Esophagus muscularis mucosa (tissue), 4 donors: ENCODE data around the gene TEDC1. TPM values are rescaled to one million over a fixed set of nuclear protein-coding genes. Genes with fewer than 3 reads are reported as not detected.

Experiments used
- DNase-seq: peaks from one replicate; pipeline ENCODE4 v3.0.0-alpha.2; 2017; ENCODE audit errors: extremely low spot score
- H3K27ac ChIP-seq, 4 donors: fragments of 200-600 bp; sonication (generic); replicated peaks in 1 of 4; 1 replicate in 3 of 4; 2 replicates in 1 of 4; pipeline ENCODE4 v1.5.1; 2016 to 2019; ENCODE audit warnings: mild to moderate bottlenecking in 1 of 4
- H3K27me3 ChIP-seq, 4 donors: fragments of 200-600 bp; sonication (generic); one replicate each; pipeline versions ENCODE4 v1.5.1 to v1.6.0; 2016 to 2019
- H3K36me3 ChIP-seq, 4 donors: fragments of 200-600 bp; sonication (generic); one replicate each; pipeline ENCODE4 v1.5.1; 2016 to 2019
- H3K4me1 ChIP-seq, 4 donors: fragments of 200-600 bp; sonication (generic); one replicate each; pipeline ENCODE4 v1.5.1; 2016 to 2019
- H3K4me3 ChIP-seq, 4 donors: fragments of 200-600 bp; sonication (generic); 1 replicate in 2 of 4; 2 replicates in 2 of 4; pipeline ENCODE4 v1.5.1; 2016 to 2019; ENCODE audit warnings: mild to moderate bottlenecking in 4 of 4, moderate library complexity in 1 of 4
- H3K9me3 ChIP-seq, 4 donors: fragments of 200-600 bp; sonication (generic); 1 replicate in 3 of 4; 2 replicates in 1 of 4; pipeline ENCODE4 v1.5.1; 2016 to 2019
- EP300 ChIP-seq: sonication (generic); formaldehyde crosslinking; IDR thresholded peaks from one replicate; pipeline ENCODE4 v1.6.1; 2017; ENCODE audit warnings: antibody characterized with exemption
- POLR2A ChIP-seq: fragments of 450-650 bp; IDR thresholded peaks from one replicate; pipeline ENCODE4 v1.6.1; 2017; ENCODE audit warnings: antibody characterized with exemption, moderate library complexity, mild to moderate bottlenecking, low read depth
- POLR2AphosphoS5 ChIP-seq, 2 donors: sonication (generic); formaldehyde crosslinking; IDR thresholded peaks; one replicate each; pipeline ENCODE4 v1.6.1; 2017; ENCODE audit warnings: antibody characterized with exemption in 2 of 2
- WGBS: methylation state at CpG from one replicate; pipeline ENCODE4 v1.1.5; 2018; 5-methylcytosine and 5-hydroxymethylcytosine counted together
- intact Hi-C: fragments of 100-400 bp; cut with DNase I; formaldehyde crosslinking; loops from one replicate; pipeline ENCODE4 v1.15.1; 2023
- total RNA-seq, 4 donors: library from RNA; depleted of rRNA; stranded (reverse); fragments of >200 nt; gene quantifications; one replicate each; pipeline versions ENCODE4 v1.1.0 to v1.2.1, GENCODE V29; 2016
- TF ChIP-seq, protein P1 (sequence below), 3 experiments: fragments of 200-600 bp in 2 of 3; fragments of 450-650 bp in 1 of 3; sonication (generic) in 2 of 3; IDR thresholded peaks; one replicate each; pipeline ENCODE4 v1.5.1; 2017 to 2019; ENCODE audit warnings: antibody characterized with exemption in 3 of 3, mild to moderate bottlenecking in 2 of 3, moderate library complexity in 1 of 3

TEDC1 gene
- total RNA-seq, 4 donors from 2014 or later: 3.8 to 6.6 (median 4.7) TPM

DNA sequence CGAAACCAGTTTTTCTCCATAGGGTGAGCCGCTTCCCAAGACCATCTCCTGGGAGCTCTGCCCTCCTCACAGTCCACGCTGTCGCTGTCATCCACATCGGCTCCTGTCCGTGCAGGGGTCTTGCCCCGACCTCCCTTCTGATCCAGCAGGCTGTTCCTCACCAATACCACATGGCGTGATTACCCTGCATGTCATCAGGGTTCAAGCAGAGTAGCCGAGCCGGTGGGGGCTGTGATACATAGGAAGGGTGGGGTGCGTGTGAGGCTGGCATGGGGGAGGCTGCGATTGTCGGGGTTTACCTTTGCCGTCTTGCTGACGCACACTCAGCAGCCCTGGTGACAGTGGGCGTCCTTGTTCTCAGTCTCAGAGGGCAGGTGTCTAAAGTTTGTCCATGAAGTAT is 17.0 kb downstream of the TEDC1 start:
- H3K27me3 ChIP-seq: peaks cover 0 to 52% (median 2%) of the 10 kb centered on the region in 4 donors
- WGBS: 78% methylated on average over 16 of the region's 16 CpGs
- no peak for DNase-seq
- H3K27ac ChIP-seq: no peak overlapping the region
- TF ChIP-seq POLR2A: no peak
- TF ChIP-seq, protein P1, sequence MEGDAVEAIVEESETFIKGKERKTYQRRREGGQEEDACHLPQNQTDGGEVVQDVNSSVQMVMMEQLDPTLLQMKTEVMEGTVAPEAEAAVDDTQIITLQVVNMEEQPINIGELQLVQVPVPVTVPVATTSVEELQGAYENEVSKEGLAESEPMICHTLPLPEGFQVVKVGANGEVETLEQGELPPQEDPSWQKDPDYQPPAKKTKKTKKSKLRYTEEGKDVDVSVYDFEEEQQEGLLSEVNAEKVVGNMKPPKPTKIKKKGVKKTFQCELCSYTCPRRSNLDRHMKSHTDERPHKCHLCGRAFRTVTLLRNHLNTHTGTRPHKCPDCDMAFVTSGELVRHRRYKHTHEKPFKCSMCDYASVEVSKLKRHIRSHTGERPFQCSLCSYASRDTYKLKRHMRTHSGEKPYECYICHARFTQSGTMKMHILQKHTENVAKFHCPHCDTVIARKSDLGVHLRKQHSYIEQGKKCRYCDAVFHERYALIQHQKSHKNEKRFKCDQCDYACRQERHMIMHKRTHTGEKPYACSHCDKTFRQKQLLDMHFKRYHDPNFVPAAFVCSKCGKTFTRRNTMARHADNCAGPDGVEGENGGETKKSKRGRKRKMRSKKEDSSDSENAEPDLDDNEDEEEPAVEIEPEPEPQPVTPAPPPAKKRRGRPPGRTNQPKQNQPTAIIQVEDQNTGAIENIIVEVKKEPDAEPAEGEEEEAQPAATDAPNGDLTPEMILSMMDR (IDR thresholded peaks at IDR 0.05): no peak
- no peak for TF ChIP-seq POLR2AphosphoS5 (IDR thresholded peaks at IDR 0.05)
- intact Hi-C loops: no loop called here
- no peaks in the 10 kb centered on the region for H3K9me3 ChIP-seq
- no peaks in the 10 kb centered on the region for H3K36me3 ChIP-seq
- no peak overlapping the region for H3K4me3 ChIP-seq
- H3K4me1 ChIP-seq: no peaks in the 10 kb centered on the region

DNA sequence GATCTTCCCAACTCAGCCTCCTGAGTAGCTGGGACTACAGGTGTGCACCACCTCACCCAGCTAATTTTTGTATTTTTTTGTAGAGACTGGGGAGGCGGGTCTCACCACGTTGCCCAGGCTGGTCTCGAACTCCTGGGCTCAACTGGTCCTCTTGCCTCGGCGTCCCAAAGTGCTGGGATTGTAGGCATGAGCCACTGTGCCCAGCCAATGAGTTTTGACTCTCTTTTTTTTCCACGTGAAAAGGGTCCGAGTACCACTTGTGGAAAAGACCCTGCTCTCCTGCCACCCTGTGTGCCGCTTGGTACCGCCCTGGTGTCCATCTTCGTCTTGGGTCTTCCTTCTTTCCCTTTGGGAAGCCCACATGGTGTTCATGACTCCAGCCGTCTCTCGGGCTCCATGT is 17.6 kb downstream of the TEDC1 start:
- no peak overlapping the region for H3K4me3 ChIP-seq
- no peak for DNase-seq
- no peaks in the 10 kb centered on the region for H3K4me1 ChIP-seq
- H3K27me3 ChIP-seq: peaks cover 0 to 56% (median 2%) of the 10 kb centered on the region in 4 donors
- intact Hi-C loops: no loop called here
- WGBS: 90% methylated on average over 12 of the region's 12 CpGs
- no peaks in the 10 kb centered on the region for H3K9me3 ChIP-seq
- no peaks in the 10 kb centered on the region for H3K36me3 ChIP-seq
- TF ChIP-seq EP300: no peak
- TF ChIP-seq POLR2AphosphoS5 (IDR thresholded peaks at IDR 0.05): no peak
- no peak for TF ChIP-seq POLR2A
- TF ChIP-seq, protein P1 (IDR thresholded peaks at IDR 0.05): no peak
- H3K27ac ChIP-seq: no peak overlapping the region

DNA sequence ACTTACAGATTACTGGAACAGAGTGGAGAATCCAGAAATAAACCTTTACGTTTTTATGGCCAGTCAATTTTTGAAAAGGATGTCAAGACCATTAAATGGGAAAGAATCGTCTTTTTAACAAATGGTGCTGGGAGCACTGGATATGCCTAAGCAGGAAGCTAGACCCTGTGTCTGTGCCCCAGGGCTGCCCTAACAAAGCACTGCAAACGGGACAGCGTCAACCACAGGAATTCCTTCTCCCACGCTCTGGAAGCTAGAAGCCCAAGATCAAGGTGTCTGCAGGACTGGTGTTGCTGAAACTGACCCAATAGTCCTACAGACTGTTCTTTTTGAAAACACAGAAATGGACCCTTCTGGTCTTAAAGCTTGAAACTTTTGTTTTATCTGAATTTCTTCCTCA is 26.1 kb downstream of the TEDC1 start:
- H3K4me3 ChIP-seq: no peak overlapping the region
- no peaks in the 10 kb centered on the region for H3K4me1 ChIP-seq
- H3K9me3 ChIP-seq: no peaks in the 10 kb centered on the region

DNA sequence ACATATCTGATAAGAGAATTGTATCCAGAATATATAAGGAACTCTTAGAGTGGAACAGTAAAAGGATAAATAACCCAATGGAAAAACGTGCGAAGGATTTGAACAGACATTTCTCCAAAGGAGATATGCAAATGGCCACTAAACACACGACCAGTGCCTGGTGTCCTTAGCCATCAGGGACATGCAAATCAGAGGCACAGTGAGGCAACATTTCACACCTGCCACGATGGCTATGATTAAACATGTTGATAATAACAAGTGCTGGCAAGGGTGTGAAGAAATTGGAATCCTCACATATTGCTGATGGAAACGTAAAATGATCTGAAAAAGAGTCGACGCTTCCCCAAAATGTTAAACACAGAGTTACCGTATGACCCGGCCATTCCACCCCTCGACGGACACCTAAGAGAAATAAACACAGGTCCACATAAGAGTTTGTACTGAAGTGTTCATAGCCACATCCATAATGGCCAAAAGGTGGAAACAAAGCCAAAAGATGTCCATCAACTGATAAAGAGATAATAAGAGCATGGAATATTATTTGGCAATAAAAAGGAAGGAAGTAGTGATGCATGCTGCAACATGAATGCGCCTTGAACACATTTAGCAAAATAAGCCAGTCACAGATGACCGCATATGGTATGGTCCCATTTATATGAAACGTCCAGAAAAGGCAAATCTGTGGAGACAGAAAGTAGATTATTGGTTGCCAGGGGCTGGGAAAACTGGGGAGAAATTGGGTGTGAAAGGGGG is 29.1 kb downstream of the TEDC1 start:
- Histone ChIP-seq H3K27me3 (peaks cover 0 to 12% (median 0%) of the 10 kb centered on the region in 4 donors), H3K27ac (no peak overlapping the region), H3K36me3 (no peaks in the 10 kb centered on the region), H3K4me3 (no peak overlapping the region), H3K9me3 (no peaks in the 10 kb centered on the region), H3K4me1 (no peaks in the 10 kb centered on the region)
- DNase-seq: no peak
- TF ChIP-seq POLR2AphosphoS5 (IDR thresholded peaks at IDR 0.05) (no peak), EP300 (no peak), POLR2A (no peak)
- TF ChIP-seq, protein P1 (IDR thresholded peaks at IDR 0.05): no peak
- WGBS: 61% methylated on average over 14 of the region's 14 CpGs
- intact Hi-C loops: no loop called here

More for the DNA sequence above, 26.1 kb downstream of the TEDC1 start:
- no peak overlapping the region for H3K27ac ChIP-seq
- DNase-seq: no peak
- TF ChIP-seq POLR2AphosphoS5 (IDR thresholded peaks at IDR 0.05) (no peak), POLR2A (no peak), EP300 (no peak)
- TF ChIP-seq, protein P1 (IDR thresholded peaks at IDR 0.05): no peak
- intact Hi-C loops: no loop called here
- H3K36me3 ChIP-seq: no peaks in the 10 kb centered on the region
- WGBS: 76% methylated on average over 5 of the region's 5 CpGs
- H3K27me3 ChIP-seq: peaks cover 0 to 30% (median 0%) of the 10 kb centered on the region in 4 donors
